NCI-H128 (cell line): Measurements from ENCODE around the gene SMIM13.

Experiments
- DNase-seq: peaks from one replicate; lab custom pipeline; 2025; ENCODE audit not compliant: unreplicated experiment; lab: John Stamatoyannopoulos, UW

The SMIM13 gene

GRCh38 chr6:11185204-11185842 lies 91.7 kb downstream of the SMIM13 start:
- no peak for DNase-seq

- DNase-seq = no peak
Observed at GRCh38 chr6:11187301-11187700, 93.7 kb downstream of the SMIM13 start.
